AG09309 (cell line): ENCODE data around the gene STK38.

Source experiments
- DNase-seq: peaks from one replicate; pipeline ENCODE4 v3.0.0-alpha.2; 2010; ENCODE audit warnings: low read depth
- H3K4me3 ChIP-seq: 2 replicates; pipeline ENCODE4 v1.5.1; 2011; ENCODE audit warnings: mild to moderate bottlenecking, low read depth, low read length, moderate library complexity; ENCODE audit not compliant: control insufficient read depth
- TF ChIP-seq, protein P1 (sequence below): IDR thresholded peaks from 2 replicates; pipeline ENCODE4 v1.5.1; 2011; ENCODE audit warnings: mild to moderate bottlenecking, low read depth, low read length, inconsistent platforms; ENCODE audit not compliant: insufficient read depth, control insufficient read depth; ENCODE audit errors: missing control alignments

The STK38 gene

DNA sequence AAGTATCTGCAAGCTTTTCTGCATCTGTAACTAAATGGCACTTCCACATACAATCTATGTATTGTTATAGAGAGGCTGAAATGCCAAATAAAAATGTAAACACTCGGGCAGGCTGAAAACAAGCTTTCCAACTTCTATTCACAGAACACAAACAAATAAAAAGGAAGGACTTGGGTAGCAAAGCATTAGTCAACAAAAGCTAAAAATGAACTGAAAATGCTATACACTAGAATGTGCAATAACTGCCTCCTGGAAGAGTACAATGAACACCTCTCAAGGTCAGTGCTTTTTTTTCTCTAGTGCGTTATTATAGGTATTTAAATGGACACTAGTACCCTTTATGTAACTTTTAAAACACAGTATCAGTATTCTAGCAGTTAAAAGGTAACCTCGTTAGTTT is 31.4 kb downstream of the STK38 start:
- no peak for DNase-seq
- no peak overlapping the region for H3K4me3 ChIP-seq
- TF ChIP-seq, protein P1, sequence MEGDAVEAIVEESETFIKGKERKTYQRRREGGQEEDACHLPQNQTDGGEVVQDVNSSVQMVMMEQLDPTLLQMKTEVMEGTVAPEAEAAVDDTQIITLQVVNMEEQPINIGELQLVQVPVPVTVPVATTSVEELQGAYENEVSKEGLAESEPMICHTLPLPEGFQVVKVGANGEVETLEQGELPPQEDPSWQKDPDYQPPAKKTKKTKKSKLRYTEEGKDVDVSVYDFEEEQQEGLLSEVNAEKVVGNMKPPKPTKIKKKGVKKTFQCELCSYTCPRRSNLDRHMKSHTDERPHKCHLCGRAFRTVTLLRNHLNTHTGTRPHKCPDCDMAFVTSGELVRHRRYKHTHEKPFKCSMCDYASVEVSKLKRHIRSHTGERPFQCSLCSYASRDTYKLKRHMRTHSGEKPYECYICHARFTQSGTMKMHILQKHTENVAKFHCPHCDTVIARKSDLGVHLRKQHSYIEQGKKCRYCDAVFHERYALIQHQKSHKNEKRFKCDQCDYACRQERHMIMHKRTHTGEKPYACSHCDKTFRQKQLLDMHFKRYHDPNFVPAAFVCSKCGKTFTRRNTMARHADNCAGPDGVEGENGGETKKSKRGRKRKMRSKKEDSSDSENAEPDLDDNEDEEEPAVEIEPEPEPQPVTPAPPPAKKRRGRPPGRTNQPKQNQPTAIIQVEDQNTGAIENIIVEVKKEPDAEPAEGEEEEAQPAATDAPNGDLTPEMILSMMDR = no peak

DNA sequence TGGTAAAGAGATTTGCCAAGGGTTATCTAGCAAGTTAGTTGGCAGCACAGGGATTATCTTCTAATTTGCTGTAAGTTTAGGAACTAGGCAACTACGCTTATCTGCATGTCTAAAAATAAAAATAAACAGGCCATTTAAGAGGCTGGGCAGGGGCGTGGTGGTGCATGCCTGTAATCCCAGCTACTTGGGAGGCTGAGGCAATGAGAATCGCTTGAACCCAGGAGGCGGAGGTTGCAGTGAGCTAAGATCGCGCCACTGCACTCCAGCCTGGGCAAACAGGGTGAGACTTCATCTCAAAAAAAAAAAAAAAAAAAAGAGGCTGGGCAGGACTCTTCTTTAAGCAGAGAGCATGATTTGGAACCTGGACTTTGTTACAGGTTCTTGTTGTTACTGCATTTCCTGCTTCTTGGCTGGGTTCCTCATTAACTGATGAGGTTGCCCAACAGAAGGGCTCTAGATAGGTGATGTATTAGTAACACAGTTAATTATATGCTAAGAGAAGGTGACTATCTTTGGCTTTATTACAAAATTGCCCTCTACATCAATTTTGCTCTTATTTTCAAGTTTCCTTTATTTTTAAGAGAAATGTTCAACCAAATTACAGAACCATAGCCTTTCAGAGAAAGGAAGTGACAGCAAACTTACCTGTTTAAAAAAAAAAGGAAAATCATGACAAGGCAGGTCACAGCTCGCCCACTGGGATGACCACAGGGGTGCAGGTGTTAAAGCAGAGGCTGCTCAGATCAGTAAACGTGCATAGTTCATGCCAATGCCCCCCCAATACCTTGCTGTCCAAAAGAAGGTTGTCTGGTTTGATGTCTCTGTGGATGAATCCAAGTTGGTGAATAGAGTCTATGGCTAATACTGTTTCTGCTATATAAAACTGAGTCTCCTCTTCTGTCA is 32.5 kb downstream of the STK38 start:
- TF ChIP-seq, protein P1 = no peak
- no peak for DNase-seq
- no peak overlapping the region for H3K4me3 ChIP-seq

GRCh38 chr6:36510365-36510764 is 36.9 kb downstream of the STK38 start:
- TF ChIP-seq, protein P1 = no peak
- DNase-seq = no peak
- H3K4me3 ChIP-seq = no peak overlapping the region

DNA sequence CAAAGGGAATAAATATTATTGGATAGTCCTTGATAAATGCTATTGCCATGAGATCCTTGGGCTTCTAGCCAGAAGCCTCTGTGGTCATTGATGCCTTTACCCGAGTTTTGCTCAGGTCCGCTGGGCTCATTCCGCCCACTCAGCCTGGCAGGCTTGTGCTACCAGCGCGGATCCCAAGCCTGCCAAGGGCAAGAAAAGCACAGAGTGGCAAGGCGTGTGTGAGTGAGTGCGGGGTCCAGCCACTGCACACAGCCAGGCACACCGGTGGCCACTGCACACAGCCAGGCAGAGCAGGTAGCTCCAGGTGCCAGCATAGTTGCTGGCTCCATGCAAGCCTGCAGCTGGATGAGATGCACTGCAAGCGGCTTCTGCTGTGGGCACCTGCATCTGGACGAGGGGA is 38.7 kb downstream of the STK38 start:
- TF ChIP-seq, protein P1 = no peak
- no peak overlapping the region for H3K4me3 ChIP-seq
- no peak for DNase-seq

GRCh38 chr6:36506611-36507010 is 40.7 kb downstream of the STK38 start:
- TF ChIP-seq, protein P1 = no peak
- H3K4me3 ChIP-seq = no peak overlapping the region
- DNase-seq = no peak

DNA sequence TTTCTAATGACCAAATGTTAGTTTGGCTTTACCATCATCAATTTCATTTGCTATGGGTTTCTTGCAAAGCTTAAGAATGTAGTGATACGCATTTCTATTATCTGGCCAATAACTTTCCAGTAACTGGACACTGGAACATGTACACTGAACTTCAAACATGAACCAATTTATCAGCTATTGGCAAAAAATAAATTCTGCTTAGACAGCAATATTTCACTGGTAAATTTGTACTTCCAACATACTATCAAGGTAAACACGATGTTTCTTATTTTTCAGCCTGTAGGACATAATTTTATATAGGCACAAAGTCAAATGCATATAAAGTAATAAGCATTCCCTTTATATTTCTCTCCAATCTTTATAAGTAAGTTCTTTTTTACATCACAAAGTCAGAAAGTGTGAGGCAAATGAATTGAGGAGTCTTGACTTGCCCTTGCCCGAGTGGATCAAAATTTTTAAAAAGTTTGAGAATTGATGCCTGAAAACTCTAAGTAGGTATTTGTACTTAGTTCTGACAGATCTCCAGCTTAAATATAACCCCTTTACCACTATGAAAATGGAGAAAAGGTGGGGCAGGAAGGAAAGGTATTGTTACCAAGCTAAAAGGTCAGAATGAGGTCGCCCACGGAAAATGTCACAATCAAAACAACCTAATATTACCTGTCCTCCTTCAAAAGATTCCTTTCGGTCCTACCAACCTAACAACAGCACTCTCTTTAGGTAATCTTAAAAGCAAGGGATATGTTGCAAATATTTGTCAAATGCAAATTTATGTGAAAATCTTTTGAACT is 41.3 kb downstream of the STK38 start:
- TF ChIP-seq, protein P1 = no peak

More for the DNA sequence above, 41.3 kb downstream of the STK38 start:
- no peak for DNase-seq
- no peak overlapping the region for H3K4me3 ChIP-seq
